HCT116 (cell line): Measurements from ENCODE around the gene PCED1A. TPM values are rescaled to one million over a fixed set of nuclear protein-coding genes. Genes with fewer than 3 reads are reported as not detected.

Experiments
- ATAC-seq: fragments of 200-7000 bp; cut with Tn5 transposase; 2 replicates; pipeline ENCODE4 v1.9.1; 2020; ENCODE audit warnings: mild to moderate bottlenecking, moderate library complexity
- BruUV-seq: library from RNA; stranded (reverse); fragments of 400-500 nt; replicated peaks from 2 replicates; lab custom pipeline; 2021; lab: Mats Ljungman, UMichigan
- CTCF ChIA-PET: fragments of 300-600 bp; sonication (Branson Sonifier 250); formaldehyde crosslinking; loops from one replicate; lab custom pipeline; 2021; ENCODE audit warnings: antibody characterized with exemption; lab: Charles Lee
- POLR2A ChIA-PET: fragments of 300-600, 350-600 bp; sonication (Branson Sonifier 250); formaldehyde crosslinking; loops from one replicate; lab custom pipeline; 2021; ENCODE audit warnings: antibody characterized with exemption; lab: Charles Lee
- RAD21 ChIA-PET, 2 experiments: fragments of 300-600 bp; sonication (Branson Sonifier 250); formaldehyde crosslinking; loops; one replicate each; lab custom pipeline; 2023; ENCODE audit warnings: low total read pairs in 2 of 2; ENCODE audit not compliant: uncharacterized antibody in 2 of 2, unreplicated experiment in 2 of 2, low non-redundant PET in 1 of 2; lab: Charles Lee
- DNase-seq: peaks from one replicate; pipeline ENCODE4 v3.0.0-alpha.2; 2010; ENCODE audit warnings: low read depth, low spot score
- H2AFZ ChIP-seq: fragments of 200-600 bp; shearing (Covaris generic), sonication (generic); 2 replicates; pipeline ENCODE4 v1.6.1; 2017; ENCODE audit warnings: low read depth, mixed run types, mixed read lengths, antibody characterized with exemption, low read length; ENCODE audit not compliant: poor library complexity, severe bottlenecking
- H3K27ac ChIP-seq: 2 replicates; pipeline ENCODE4 v1.5.1; 2012; ENCODE audit warnings: low read depth, low read length
- H3K27me3 ChIP-seq: fragments of 200-600 bp; sonication (generic); 2 replicates; pipeline ENCODE4 v1.6.1; 2016; ENCODE audit warnings: mixed run types, low read length, mixed read lengths; ENCODE audit not compliant: insufficient read depth
- H3K36me3 ChIP-seq, 2 experiments: fragments of 200-500 bp in 1 of 2; fragments of 200-600 bp in 1 of 2; sonication (Bioruptor generic) in 1 of 2; sonication (generic) in 1 of 2; 2 replicates each; pipeline versions ENCODE4 v1.5.1 to v1.6.1; 2014 to 2016; ENCODE audit warnings: low read length in 2 of 2, inconsistent platforms in 1 of 2, mixed read lengths in 1 of 2, mixed run types in 1 of 2; ENCODE audit not compliant: insufficient read depth in 2 of 2, control insufficient read depth in 1 of 2
- H3K4me1 ChIP-seq, 2 experiments: fragments of 200-600 bp in 1 of 2; sonication (generic) in 1 of 2; 2 replicates each; pipeline versions ENCODE4 v1.5.1 to v1.6.1; 2012 to 2017; ENCODE audit warnings: low read length in 2 of 2, inconsistent platforms in 1 of 2, mild to moderate bottlenecking in 1 of 2, mixed read lengths in 1 of 2, mixed run types in 1 of 2, moderate library complexity in 1 of 2; ENCODE audit not compliant: insufficient read depth in 2 of 2, control insufficient read depth in 1 of 2
- H3K4me2 ChIP-seq: fragments of 200-600 bp; sonication (generic); 2 replicates; pipeline ENCODE4 v1.6.1; 2017; ENCODE audit warnings: mixed run types, low read length, mixed read lengths
- H3K4me3 ChIP-seq, 2 experiments: fragments of 200-600 bp in 1 of 2; sonication (generic) in 1 of 2; replicated peaks in 1 of 2; 2 replicates each; pipeline ENCODE4 v1.5.1; 2011 to 2016; ENCODE audit warnings: low read length in 2 of 2, control low read depth in 1 of 2, low read depth in 1 of 2, mild to moderate bottlenecking in 1 of 2, mixed read lengths in 1 of 2, mixed run types in 1 of 2
- H3K79me2 ChIP-seq: fragments of 200-600 bp; sonication (generic); 2 replicates; pipeline ENCODE4 v1.6.1; 2017; ENCODE audit warnings: mild to moderate bottlenecking, mixed run types, low read length, moderate library complexity, mixed read lengths; ENCODE audit not compliant: insufficient read depth
- H3K9ac ChIP-seq: fragments of 200-600 bp; sonication (generic); 2 replicates; pipeline ENCODE4 v1.6.1; 2016; ENCODE audit warnings: low read length, mixed read lengths
- H3K9me2 ChIP-seq: fragments of 200-600 bp; sonication (generic), shearing (Covaris generic); 2 replicates; pipeline ENCODE4 v1.6.1; 2017; ENCODE audit warnings: mixed run types, mild to moderate bottlenecking, moderate library complexity; ENCODE audit not compliant: insufficient read depth
- H3K9me3 ChIP-seq, 2 experiments: fragments of 200-500 bp in 1 of 2; fragments of 200-600 bp in 1 of 2; sonication (Bioruptor generic) in 1 of 2; sonication (generic) in 1 of 2; 2 replicates each; pipeline ENCODE4 v1.6.1; 2014 to 2017; ENCODE audit warnings: low read length in 2 of 2, mixed read lengths in 2 of 2, inconsistent platforms in 1 of 2, low read depth in 1 of 2, mild to moderate bottlenecking in 1 of 2, mixed run types in 1 of 2, moderate library complexity in 1 of 2; ENCODE audit not compliant: control insufficient read depth in 1 of 2, insufficient read depth in 1 of 2
- H4K20me1 ChIP-seq: fragments of 200-600 bp; sonication (generic), shearing (Covaris generic); 2 replicates; pipeline ENCODE4 v1.6.1; 2017; ENCODE audit warnings: mixed run types, mild to moderate bottlenecking, moderate library complexity; ENCODE audit not compliant: insufficient read depth
- ATF3 ChIP-seq: IDR thresholded peaks from 2 replicates; pipeline ENCODE4 v1.6.1; 2012
- CBX3 ChIP-seq: IDR thresholded peaks from 2 replicates; pipeline ENCODE4 v1.6.1; 2012; ENCODE audit warnings: low read depth
- CEBPB ChIP-seq: IDR thresholded peaks from 2 replicates; pipeline ENCODE4 v1.6.1; 2012; ENCODE audit warnings: low read depth
- EGR1 ChIP-seq: IDR thresholded peaks from 2 replicates; pipeline ENCODE4 v1.6.1; 2012; ENCODE audit warnings: low read depth
- EZH2 ChIP-seq: fragments of 200-600 bp; sonication (generic); IDR thresholded peaks from 2 replicates; pipeline ENCODE4 v1.6.1; 2017; ENCODE audit warnings: antibody characterized with exemption, mixed run types
- FOSL1 ChIP-seq: IDR thresholded peaks from 2 replicates; pipeline ENCODE4 v1.6.1; 2012; ENCODE audit warnings: low read depth
- JUND ChIP-seq: IDR thresholded peaks from 2 replicates; pipeline ENCODE4 v1.6.1; 2012
- MAX ChIP-seq: IDR thresholded peaks from 2 replicates; pipeline ENCODE4 v1.6.1; 2012
- POLR2A ChIP-seq: IDR thresholded peaks from 2 replicates; pipeline ENCODE4 v1.7.0; 2011; ENCODE audit warnings: borderline replicate concordance; ENCODE audit not compliant: insufficient read depth, insufficient read length; ENCODE audit errors: extremely low read depth
- POLR2AphosphoS5 ChIP-seq: IDR thresholded peaks from 2 replicates; pipeline ENCODE4 v1.6.1; 2011; ENCODE audit warnings: mild to moderate bottlenecking, low read depth, low read length, moderate library complexity
- RAD21 ChIP-seq: IDR thresholded peaks from 2 replicates; pipeline ENCODE4 v1.6.1; 2012; ENCODE audit warnings: low read depth, mild to moderate bottlenecking
- REST ChIP-seq: IDR thresholded peaks from 2 replicates; pipeline ENCODE4 v1.6.1; 2012; ENCODE audit warnings: low read depth
- SIN3A ChIP-seq: IDR thresholded peaks from 2 replicates; pipeline ENCODE4 v1.6.1; 2012; ENCODE audit warnings: low read depth
- SP1 ChIP-seq: IDR thresholded peaks from 2 replicates; pipeline ENCODE4 v1.6.1; 2012; ENCODE audit warnings: low read depth
- SRF ChIP-seq: IDR thresholded peaks from 2 replicates; pipeline ENCODE4 v1.6.1; 2012; ENCODE audit warnings: low read depth
- TCF7L2 ChIP-seq: IDR thresholded peaks from 2 replicates; pipeline ENCODE4 v1.7.0; 2011; ENCODE audit warnings: borderline replicate concordance, inconsistent platforms; ENCODE audit not compliant: insufficient read depth, insufficient read length; ENCODE audit errors: extremely low read depth
- YY1 ChIP-seq: IDR thresholded peaks from 2 replicates; pipeline ENCODE4 v1.6.1; 2011; ENCODE audit warnings: low read length, low read depth, moderate library complexity, mild to moderate bottlenecking; ENCODE audit not compliant: insufficient replicate concordance; ENCODE audit errors: extremely low read depth
- ZFX ChIP-seq: fragments of 450-650 bp; IDR thresholded peaks from 2 replicates; pipeline ENCODE4 v1.6.1; 2017
- intact Hi-C: fragments of 100-400 bp; cut with micrococcal nuclease; formaldehyde crosslinking; loops from 2 replicates; pipeline ENCODE4 v1.10.0; 2022
- total RNA-seq: library from RNA; stranded (reverse); gene quantifications from one replicate; pipeline ENCODE4 v1.2.1, GENCODE V29; 2021; ENCODE audit not compliant: unreplicated experiment
- TF ChIP-seq, protein P1 (sequence below): IDR thresholded peaks from 2 replicates; pipeline ENCODE4 v1.6.1; 2011; ENCODE audit warnings: mild to moderate bottlenecking, low read length, moderate library complexity; ENCODE audit not compliant: insufficient replicate concordance; ENCODE audit errors: extremely low read depth

Gene PCED1A
- total RNA-seq, 1 experiment from 2014 or later = 31.8 TPM

GRCh38 chr20:2889209-2889608, 48.8 kb upstream of the PCED1A start:
- H3K36me3 ChIP-seq = no peaks in the 10 kb centered on the region
- ATAC-seq (no peak), DNase-seq (no peak)
- H3K27ac ChIP-seq = no peak overlapping the region
- H3K9me3 ChIP-seq = no peaks in the 10 kb centered on the region; a peak in 1 of 4 replicates
- RAD21 ChIA-PET = no interaction called here
- intact Hi-C loops = no loop called here
- no peak overlapping the region for H3K4me3 ChIP-seq
- CTCF ChIA-PET = no interaction called here
- H2AFZ ChIP-seq = no peak overlapping the region
- H3K4me2 ChIP-seq = no peak overlapping the region
- no peaks in the 10 kb centered on the region for H3K9me2 ChIP-seq
- TF ChIP-seq FOSL1 = no peak
- no peak for TF ChIP-seq SRF
- TF ChIP-seq SP1 = no peak
- TF ChIP-seq, protein P1, sequence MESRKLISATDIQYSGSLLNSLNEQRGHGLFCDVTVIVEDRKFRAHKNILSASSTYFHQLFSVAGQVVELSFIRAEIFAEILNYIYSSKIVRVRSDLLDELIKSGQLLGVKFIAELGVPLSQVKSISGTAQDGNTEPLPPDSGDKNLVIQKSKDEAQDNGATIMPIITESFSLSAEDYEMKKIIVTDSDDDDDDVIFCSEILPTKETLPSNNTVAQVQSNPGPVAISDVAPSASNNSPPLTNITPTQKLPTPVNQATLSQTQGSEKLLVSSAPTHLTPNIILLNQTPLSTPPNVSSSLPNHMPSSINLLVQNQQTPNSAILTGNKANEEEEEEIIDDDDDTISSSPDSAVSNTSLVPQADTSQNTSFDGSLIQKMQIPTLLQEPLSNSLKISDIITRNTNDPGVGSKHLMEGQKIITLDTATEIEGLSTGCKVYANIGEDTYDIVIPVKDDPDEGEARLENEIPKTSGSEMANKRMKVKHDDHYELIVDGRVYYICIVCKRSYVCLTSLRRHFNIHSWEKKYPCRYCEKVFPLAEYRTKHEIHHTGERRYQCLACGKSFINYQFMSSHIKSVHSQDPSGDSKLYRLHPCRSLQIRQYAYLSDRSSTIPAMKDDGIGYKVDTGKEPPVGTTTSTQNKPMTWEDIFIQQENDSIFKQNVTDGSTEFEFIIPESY = no peak
- no peak for TF ChIP-seq POLR2AphosphoS5
- TF ChIP-seq MAX = no peak
- no peak for TF ChIP-seq EZH2
- no peak for TF ChIP-seq ATF3
- TF ChIP-seq RAD21 = no peak
- TF ChIP-seq ZFX = no peak
- TF ChIP-seq REST = no peak
- TF ChIP-seq CEBPB = no peak
- TF ChIP-seq EGR1 = no peak
- no peak for TF ChIP-seq POLR2A
- no peak for TF ChIP-seq YY1
- TF ChIP-seq CBX3 = no peak
- TF ChIP-seq SIN3A = no peak
- no peak for TF ChIP-seq JUND
- TF ChIP-seq TCF7L2 = no peak
- no peak overlapping the region for H3K9ac ChIP-seq
- H4K20me1 ChIP-seq = no peaks in the 10 kb centered on the region
- BruUV-seq = no TSS peak
- POLR2A ChIA-PET = interaction anchor here (1.2 kb wide), 1 partner anchor 16 kb away, joined by 3 read pairs; the partner anchor contains the start of gene PTPRA
- H3K4me1 ChIP-seq = peaks cover 0 to 15% of the 10 kb centered on the region in 2 experiments; a peak in 2 of 4 replicates
- H3K27me3 ChIP-seq = no peaks in the 10 kb centered on the region
- H3K79me2 ChIP-seq = peaks cover 92% of the 10 kb centered on the region
